HG03565 (cell line): ENCODE data around the gene ATP6V0E2.
"Not testable (repeated sequence)": the region's sequence is repeated elsewhere in the genome, so short reads cannot be mapped to it uniquely, and the experiment has no call there.

ENCODE experiments used
- ATAC-seq: cut with Tn5 transposase; IDR thresholded peaks from one replicate; pipeline ENCODE4 v1.9.1; 2021; ENCODE audit warnings: mild to moderate bottlenecking, moderate library complexity; ENCODE audit not compliant: unreplicated experiment

ATP6V0E2 gene

GRCh38 chr7:149926414-149926813 lies 52.6 kb downstream of the ATP6V0E2 start:
- not testable (repeated sequence) for ATAC-seq
